Measurements from ENCODE around the gene TENM4.

DNA sequence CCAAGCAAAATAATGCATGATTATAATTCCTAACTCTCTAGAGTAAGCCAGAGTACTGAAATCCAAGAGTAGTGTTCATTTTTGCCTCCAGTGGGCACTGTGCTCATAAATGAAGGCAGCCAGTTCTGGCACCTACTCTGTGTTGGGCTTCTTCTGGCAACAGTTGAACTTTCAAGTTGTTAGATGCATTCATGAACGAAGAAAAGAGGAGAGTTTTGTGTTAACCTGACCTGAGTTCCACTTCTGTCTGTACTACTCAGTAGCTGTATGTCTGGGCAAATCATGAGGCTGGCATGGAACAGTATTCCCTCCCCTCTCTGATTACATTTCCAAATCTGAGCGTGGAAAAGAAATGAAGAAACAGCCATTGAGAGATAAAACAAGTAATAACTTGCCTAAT, 20.3 kb upstream of the TENM4 start:
- TF ChIP-seq ZFP30 (CRISPR knock-in tag; IDR thresholded peaks at IDR 0.05): no peak
- TF ChIP-seq, protein P1, sequence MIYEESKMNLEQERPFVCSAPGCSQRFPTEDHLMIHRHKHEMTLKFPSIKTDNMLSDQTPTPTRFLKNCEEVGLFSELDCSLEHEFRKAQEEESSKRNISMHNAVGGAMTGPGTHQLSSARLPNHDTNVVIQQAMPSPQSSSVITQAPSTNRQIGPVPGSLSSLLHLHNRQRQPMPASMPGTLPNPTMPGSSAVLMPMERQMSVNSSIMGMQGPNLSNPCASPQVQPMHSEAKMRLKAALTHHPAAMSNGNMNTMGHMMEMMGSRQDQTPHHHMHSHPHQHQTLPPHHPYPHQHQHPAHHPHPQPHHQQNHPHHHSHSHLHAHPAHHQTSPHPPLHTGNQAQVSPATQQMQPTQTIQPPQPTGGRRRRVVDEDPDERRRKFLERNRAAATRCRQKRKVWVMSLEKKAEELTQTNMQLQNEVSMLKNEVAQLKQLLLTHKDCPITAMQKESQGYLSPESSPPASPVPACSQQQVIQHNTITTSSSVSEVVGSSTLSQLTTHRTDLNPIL (CRISPR knock-in tag; IDR thresholded peaks at IDR 0.05; ENCODE audit: low read depth): no peak
- TF ChIP-seq, protein P2, sequence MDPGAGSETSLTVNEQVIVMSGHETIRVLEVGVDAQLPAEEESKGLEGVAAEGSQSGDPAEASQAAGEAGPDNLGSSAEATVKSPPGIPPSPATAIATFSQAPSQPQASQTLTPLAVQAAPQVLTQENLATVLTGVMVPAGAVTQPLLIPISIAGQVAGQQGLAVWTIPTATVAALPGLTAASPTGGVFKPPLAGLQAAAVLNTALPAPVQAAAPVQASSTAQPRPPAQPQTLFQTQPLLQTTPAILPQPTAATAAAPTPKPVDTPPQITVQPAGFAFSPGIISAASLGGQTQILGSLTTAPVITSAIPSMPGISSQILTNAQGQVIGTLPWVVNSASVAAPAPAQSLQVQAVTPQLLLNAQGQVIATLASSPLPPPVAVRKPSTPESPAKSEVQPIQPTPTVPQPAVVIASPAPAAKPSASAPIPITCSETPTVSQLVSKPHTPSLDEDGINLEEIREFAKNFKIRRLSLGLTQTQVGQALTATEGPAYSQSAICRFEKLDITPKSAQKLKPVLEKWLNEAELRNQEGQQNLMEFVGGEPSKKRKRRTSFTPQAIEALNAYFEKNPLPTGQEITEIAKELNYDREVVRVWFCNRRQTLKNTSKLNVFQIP (CRISPR knock-in tag; IDR thresholded peaks at IDR 0.05; ENCODE audit: borderline replicate concordance, low read depth): no peak
